ENCODE data around the gene KRT26. TPM values are rescaled to one million over a fixed set of nuclear protein-coding genes. Genes with fewer than 3 reads are reported as not detected.

Gene KRT26
- total RNA-seq, 1 experiment from 2014 or later = not detected

DNA sequence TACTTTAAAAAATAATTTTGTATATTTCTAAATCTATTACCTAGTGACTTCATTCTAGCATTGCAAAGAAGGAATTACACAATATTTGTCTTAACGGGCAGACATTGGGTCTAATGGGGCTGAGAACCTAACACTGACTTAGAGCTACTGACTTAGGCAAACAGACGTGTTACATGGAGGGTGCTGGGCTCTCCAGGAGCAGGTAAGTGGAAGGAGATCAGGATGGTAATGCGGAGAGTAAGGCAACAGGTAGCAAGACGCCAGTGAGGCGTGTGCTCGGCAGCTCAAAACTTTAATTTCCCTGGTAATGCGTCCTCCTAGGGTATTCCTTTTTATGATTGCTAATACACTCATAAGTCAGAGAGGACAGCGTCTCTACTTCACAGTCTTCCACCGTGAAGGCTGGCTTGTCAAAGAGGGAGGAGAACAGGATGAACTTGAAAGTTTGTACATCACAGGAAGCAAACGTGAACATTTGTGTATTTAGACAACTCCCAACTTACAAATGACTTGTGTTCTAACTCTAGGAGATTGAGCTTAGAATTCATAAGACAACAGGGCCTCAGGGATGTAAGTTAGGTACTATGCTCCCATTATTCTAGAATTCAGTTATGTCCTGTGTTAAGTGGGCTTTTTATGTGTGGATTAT is 23.1 kb upstream of the KRT26 start:
- Histone ChIP-seq H3K36me3 (ENCODE audit: low read depth) (no peaks in the 10 kb centered on the region), H3K9me2 (ENCODE audit: insufficient read depth) (no peaks in the 10 kb centered on the region), H3F3A (ENCODE audit: insufficient read depth, low read depth) (no peaks in the 10 kb centered on the region), H3K27ac (no peak overlapping the region), H3K79me2 (ENCODE audit: low read depth) (no peaks in the 10 kb centered on the region), H2AFZ (no peak overlapping the region), H3K4me2 (no peak overlapping the region), H3K4me3 (no peak overlapping the region), H3K9me3 (ENCODE audit: insufficient read depth, low read depth) (no peaks in the 10 kb centered on the region), H3K4me1 (replicated peaks; ENCODE audit: insufficient read depth) (no peaks in the 10 kb centered on the region), H3K27me3 (ENCODE audit: insufficient read depth, low read depth) (no peaks in the 10 kb centered on the region), H4K20me1 (ENCODE audit: insufficient read depth) (no peaks in the 10 kb centered on the region)
- intact Hi-C loops (cut with micrococcal nuclease; ENCODE audit: unreplicated experiment) = no loop called here
- no TSS peak for BruUV-seq (replicated peaks)
- ChIA-PET POLR2A (ENCODE audit: unreplicated experiment) (no interaction called here), CTCF (no interaction called here)
- DNase-seq = no peak
- TF ChIP-seq, protein P1, sequence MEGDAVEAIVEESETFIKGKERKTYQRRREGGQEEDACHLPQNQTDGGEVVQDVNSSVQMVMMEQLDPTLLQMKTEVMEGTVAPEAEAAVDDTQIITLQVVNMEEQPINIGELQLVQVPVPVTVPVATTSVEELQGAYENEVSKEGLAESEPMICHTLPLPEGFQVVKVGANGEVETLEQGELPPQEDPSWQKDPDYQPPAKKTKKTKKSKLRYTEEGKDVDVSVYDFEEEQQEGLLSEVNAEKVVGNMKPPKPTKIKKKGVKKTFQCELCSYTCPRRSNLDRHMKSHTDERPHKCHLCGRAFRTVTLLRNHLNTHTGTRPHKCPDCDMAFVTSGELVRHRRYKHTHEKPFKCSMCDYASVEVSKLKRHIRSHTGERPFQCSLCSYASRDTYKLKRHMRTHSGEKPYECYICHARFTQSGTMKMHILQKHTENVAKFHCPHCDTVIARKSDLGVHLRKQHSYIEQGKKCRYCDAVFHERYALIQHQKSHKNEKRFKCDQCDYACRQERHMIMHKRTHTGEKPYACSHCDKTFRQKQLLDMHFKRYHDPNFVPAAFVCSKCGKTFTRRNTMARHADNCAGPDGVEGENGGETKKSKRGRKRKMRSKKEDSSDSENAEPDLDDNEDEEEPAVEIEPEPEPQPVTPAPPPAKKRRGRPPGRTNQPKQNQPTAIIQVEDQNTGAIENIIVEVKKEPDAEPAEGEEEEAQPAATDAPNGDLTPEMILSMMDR (conservative IDR thresholded peaks at IDR 0.05) = no peak
- no peak for TF ChIP-seq EZH2 (IDR thresholded peaks at IDR 0.05; ENCODE audit: low read depth)

DNA sequence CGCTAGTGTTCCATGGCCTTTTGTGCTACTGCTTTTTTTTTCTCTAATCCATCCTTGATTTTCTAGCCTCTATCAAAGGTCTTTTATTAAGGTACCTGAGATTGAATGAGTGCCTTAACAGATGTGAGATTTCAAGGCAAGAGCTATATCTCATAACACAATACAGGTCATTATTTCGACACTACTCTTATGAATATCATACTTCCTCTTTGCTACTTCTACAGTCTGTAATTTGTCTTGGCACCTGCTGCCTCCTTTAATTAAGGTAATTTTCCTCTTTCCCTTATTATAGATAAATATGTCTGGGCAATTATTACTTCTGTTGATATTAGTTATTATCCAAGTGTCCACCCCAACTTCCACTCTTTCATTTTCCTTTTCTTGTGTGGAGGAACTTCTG is 22.5 kb upstream of the KRT26 start:
- intact Hi-C loops (cut with micrococcal nuclease; ENCODE audit: unreplicated experiment) = loop anchor here (5.0 kb wide), 1 partner anchor 157 kb away; no protein-coding TSS in a partner anchor
- Histone ChIP-seq H3K36me3 (ENCODE audit: low read depth) (no peaks in the 10 kb centered on the region), H3K4me2 (no peak overlapping the region), H3K27ac (no peak overlapping the region), H3F3A (ENCODE audit: insufficient read depth, low read depth) (no peaks in the 10 kb centered on the region), H4K20me1 (ENCODE audit: insufficient read depth) (no peaks in the 10 kb centered on the region), H3K9me2 (ENCODE audit: insufficient read depth) (no peaks in the 10 kb centered on the region), H3K27me3 (ENCODE audit: insufficient read depth, low read depth) (no peaks in the 10 kb centered on the region), H2AFZ (no peak overlapping the region), H3K4me1 (replicated peaks; ENCODE audit: insufficient read depth) (no peaks in the 10 kb centered on the region), H3K4me3 (no peak overlapping the region), H3K9me3 (ENCODE audit: insufficient read depth, low read depth) (no peaks in the 10 kb centered on the region), H3K79me2 (ENCODE audit: low read depth) (no peaks in the 10 kb centered on the region)
- ChIA-PET POLR2A (ENCODE audit: unreplicated experiment) (no interaction called here), CTCF (no interaction called here)
- no peak for DNase-seq
- no peak for TF ChIP-seq EZH2 (IDR thresholded peaks at IDR 0.05; ENCODE audit: low read depth)
- TF ChIP-seq, protein P1 (conservative IDR thresholded peaks at IDR 0.05) = no peak
- no TSS peak for BruUV-seq (replicated peaks)

DNA sequence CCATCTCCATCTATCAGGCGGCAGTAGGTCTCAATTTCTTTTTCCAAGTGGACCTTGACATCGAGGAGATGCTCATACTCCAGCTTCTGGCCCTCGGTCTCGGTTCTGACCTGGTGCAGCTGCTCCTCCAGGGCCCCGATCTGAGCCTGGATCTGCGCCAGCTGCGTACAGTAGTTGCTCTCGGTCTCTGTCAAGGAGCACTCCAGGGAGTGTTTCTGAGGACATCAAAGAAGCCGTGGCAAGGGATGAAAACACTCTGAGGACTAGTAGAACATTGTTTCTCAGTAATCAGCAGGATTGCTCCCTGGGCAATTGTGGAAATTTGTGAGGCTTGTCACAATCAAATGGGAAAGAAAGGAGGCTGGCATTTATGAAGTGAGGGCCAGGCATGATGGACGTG is 21.8 kb upstream of the KRT26 start:
- Histone ChIP-seq H3K9me2 (ENCODE audit: insufficient read depth) (no peaks in the 10 kb centered on the region), H3K4me3 (no peak overlapping the region), H2AFZ (no peak overlapping the region), H3K27me3 (ENCODE audit: insufficient read depth, low read depth) (no peaks in the 10 kb centered on the region), H3K4me1 (replicated peaks; ENCODE audit: insufficient read depth) (no peaks in the 10 kb centered on the region), H4K20me1 (ENCODE audit: insufficient read depth) (no peaks in the 10 kb centered on the region), H3K79me2 (ENCODE audit: low read depth) (no peaks in the 10 kb centered on the region), H3F3A (ENCODE audit: insufficient read depth, low read depth) (no peaks in the 10 kb centered on the region), H3K36me3 (ENCODE audit: low read depth) (no peaks in the 10 kb centered on the region), H3K9me3 (ENCODE audit: insufficient read depth, low read depth) (no peaks in the 10 kb centered on the region), H3K27ac (no peak overlapping the region), H3K4me2 (no peak overlapping the region)
- no TSS peak for BruUV-seq (replicated peaks)
- ChIA-PET CTCF (no interaction called here), POLR2A (ENCODE audit: unreplicated experiment) (no interaction called here)
- no peak for DNase-seq
- TF ChIP-seq EZH2 (IDR thresholded peaks at IDR 0.05; ENCODE audit: low read depth) = no peak
- TF ChIP-seq, protein P1 (conservative IDR thresholded peaks at IDR 0.05) = no peak
- intact Hi-C loops (cut with micrococcal nuclease; ENCODE audit: unreplicated experiment) = loop anchor here (2.0 to 5.0 kb wide), 2 partner anchors 157 to 435 kb away; no protein-coding TSS in a partner anchor

Measured in PC-9 (cell line).